ENCODE data around the gene FAM170B.

The FAM170B gene

DNA sequence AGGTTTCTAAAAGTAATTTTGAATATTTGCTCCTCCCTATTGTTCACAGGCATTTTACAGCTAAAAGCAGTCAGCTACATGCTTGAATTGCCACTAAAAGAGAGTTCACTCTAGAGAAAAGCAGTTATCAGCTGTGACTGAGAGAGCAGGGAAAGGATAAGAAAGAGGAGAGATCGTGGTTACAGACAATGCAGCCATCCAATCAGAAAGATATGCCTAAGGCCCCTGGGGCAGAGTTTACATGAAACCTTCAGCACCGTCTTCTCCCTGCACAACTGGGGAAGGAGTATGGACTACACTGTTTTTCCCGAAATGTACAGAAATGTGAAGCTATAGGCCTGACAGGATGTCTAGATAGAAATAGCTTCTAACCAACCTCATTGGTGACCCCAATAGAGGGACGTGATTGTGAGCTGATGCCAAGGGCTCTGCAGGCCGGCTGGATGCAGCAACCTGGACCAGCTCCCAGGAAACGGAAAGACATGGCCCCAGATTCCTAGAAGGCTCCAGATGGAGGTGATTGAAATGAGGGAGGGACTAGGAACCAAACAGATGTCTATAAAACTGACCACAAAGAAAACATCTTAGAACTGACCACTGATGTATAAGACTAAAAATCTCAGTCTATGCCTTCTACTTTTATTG lies 15.3 kb downstream of the FAM170B start:
- no peaks in the 10 kb centered on the region for H3K4me1 ChIP-seq (ENCODE audit: low read length)
- TF ChIP-seq CTCF (IDR thresholded peaks at IDR 0.05; ENCODE audit: low read depth, low read length) = no peak
- no peak for TF ChIP-seq EZH2phosphoT487 (IDR thresholded peaks at IDR 0.05; ENCODE audit: low read depth)
- H2AFZ ChIP-seq (ENCODE audit: low read depth, low read length) = no peak overlapping the region
- H4K20me1 ChIP-seq (ENCODE audit: insufficient read depth, low read length) = no peaks in the 10 kb centered on the region
- H3K27ac ChIP-seq (ENCODE audit: low read length) = no peak overlapping the region
- H3K36me3 ChIP-seq (replicated peaks; ENCODE audit: low read depth, low read length) = no peaks in the 10 kb centered on the region
- H3K9ac ChIP-seq (ENCODE audit: low read length) = no peak overlapping the region
- H3K79me2 ChIP-seq (ENCODE audit: low read length) = no peaks in the 10 kb centered on the region
- no peaks in the 10 kb centered on the region for H3K9me3 ChIP-seq (ENCODE audit: insufficient read depth, low read length)
- H3K27me3 ChIP-seq (ENCODE audit: low read depth, low read length) = no peaks in the 10 kb centered on the region
- H3K4me3 ChIP-seq (ENCODE audit: low read length) = no peak overlapping the region
- no peak overlapping the region for H3K4me2 ChIP-seq (ENCODE audit: low read length)

DNA sequence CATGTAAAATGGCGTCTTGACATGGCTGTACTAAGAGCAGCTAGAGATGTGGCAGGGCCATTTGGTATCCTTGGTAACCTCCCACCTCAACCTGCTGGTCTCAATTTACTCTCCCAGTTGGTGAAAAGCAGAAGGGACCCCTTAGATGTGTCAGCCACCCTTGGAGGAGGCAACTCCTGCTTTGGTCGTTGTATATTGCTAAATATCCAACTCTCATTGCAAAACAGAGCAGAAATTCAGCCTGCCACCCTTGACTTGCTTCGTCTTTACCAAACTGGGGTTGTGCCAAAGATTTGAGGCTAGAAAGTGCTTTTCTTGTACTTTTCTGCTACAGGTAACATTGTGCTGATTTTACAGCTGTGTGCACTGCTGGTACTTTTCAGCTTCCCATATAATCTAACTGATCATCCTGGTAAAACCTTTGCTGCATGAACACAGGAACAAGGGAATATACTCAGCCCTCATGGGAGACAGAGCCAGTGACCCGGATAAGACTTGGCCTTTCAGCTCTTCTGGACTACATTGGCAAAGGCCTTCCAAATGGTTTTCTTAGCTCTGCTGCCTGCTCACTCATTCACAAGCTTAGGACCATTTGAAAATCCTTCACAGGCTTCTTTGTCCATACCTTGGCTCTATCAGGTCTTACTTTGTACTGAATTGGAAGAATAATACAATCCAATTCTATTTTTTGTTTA lies 16.3 kb downstream of the FAM170B start:
- H3K27me3 ChIP-seq (ENCODE audit: low read depth, low read length) = no peaks in the 10 kb centered on the region
- no peak overlapping the region for H3K27ac ChIP-seq (ENCODE audit: low read length)
- no peak for TF ChIP-seq CTCF (IDR thresholded peaks at IDR 0.05; ENCODE audit: low read depth, low read length)
- H2AFZ ChIP-seq (ENCODE audit: low read depth, low read length) = no peak overlapping the region
- H4K20me1 ChIP-seq (ENCODE audit: insufficient read depth, low read length) = no peaks in the 10 kb centered on the region
- no peak overlapping the region for H3K4me3 ChIP-seq (ENCODE audit: low read length)
- H3K4me1 ChIP-seq (ENCODE audit: low read length) = no peaks in the 10 kb centered on the region
- no peaks in the 10 kb centered on the region for H3K79me2 ChIP-seq (ENCODE audit: low read length)
- no peaks in the 10 kb centered on the region for H3K9me3 ChIP-seq (ENCODE audit: insufficient read depth, low read length)
- no peak overlapping the region for H3K4me2 ChIP-seq (ENCODE audit: low read length)
- H3K9ac ChIP-seq (ENCODE audit: low read length) = no peak overlapping the region
- no peaks in the 10 kb centered on the region for H3K36me3 ChIP-seq (replicated peaks; ENCODE audit: low read depth, low read length)

- Histone ChIP-seq H3K9ac (ENCODE audit: low read length) (no peak overlapping the region), H3K4me2 (ENCODE audit: low read length) (no peak overlapping the region), H3K9me3 (ENCODE audit: insufficient read depth, low read length) (no peaks in the 10 kb centered on the region), H3K27ac (ENCODE audit: low read length) (no peak overlapping the region), H3K79me2 (ENCODE audit: low read length) (no peaks in the 10 kb centered on the region), H4K20me1 (ENCODE audit: insufficient read depth, low read length) (no peaks in the 10 kb centered on the region), H3K36me3 (replicated peaks; ENCODE audit: low read depth, low read length) (no peaks in the 10 kb centered on the region), H2AFZ (ENCODE audit: low read depth, low read length) (no peak overlapping the region), H3K27me3 (ENCODE audit: low read depth, low read length) (no peaks in the 10 kb centered on the region), H3K4me1 (ENCODE audit: low read length) (no peaks in the 10 kb centered on the region), H3K4me3 (ENCODE audit: low read length) (no peak overlapping the region)
- TF ChIP-seq EZH2phosphoT487 (IDR thresholded peaks at IDR 0.05; ENCODE audit: low read depth) (no peak), CTCF (IDR thresholded peaks at IDR 0.05; ENCODE audit: low read depth, low read length) (no peak)
Observed at GRCh38 chr10:49116509-49117375, 17.1 kb downstream of the FAM170B start.
